Heart left ventricle (tissue), 13 donors: ENCODE measurements around the gene DNMT3B.

Experiments
- CTCF ChIP-seq, 12 donors: fragments of 200-600 bp; sonication (generic) in 4 of 12; IDR thresholded peaks; one replicate each; pipeline versions ENCODE4 v1.5.0 to v1.8.0; 2018 to 2022; ENCODE audit warnings: antibody characterized with exemption in 12 of 12, mild to moderate bottlenecking in 5 of 12
- POLR2A ChIP-seq, 2 donors: fragments of 450-650 bp; IDR thresholded peaks; one replicate each; pipeline ENCODE4 v1.6.1; 2017; ENCODE audit warnings: antibody characterized with exemption in 2 of 2, mild to moderate bottlenecking in 2 of 2, moderate library complexity in 2 of 2
- donor health status: ischemic (EF 13 %, LVEDD 7.1; RV severe dilation, severe dysfunction).
- donor health status: DM: no; HTN: yes; CAD: no.
- donor health status: DM: no; HTN: no; CAD: no.
- donor health status: ischemic (EF 25% LVEDD 6.9; RV normal size, moderate dysfunction).
- donor health status: ischemic (EF 25% LVEDD 5.7; RV mildly dilated, moderate dysfunction).
- donor health status: ischemic (EF 35%, LVEDD 5.7; RV mildly dilated, moderate dysfunction).
- donor health status: nonischemic (EF 11% LVEDD 7.7; RV severe dilation, severe dysfunction).
- donor health status: DM: yes; HTN: yes; CAD: no.
- donor health status: PGD.
- donor health status: ischemic (EF 29% LVEDD 5.4; RV normal size, mild dysfunction).
- donor health status: nonischemic (EF 23%, LVEDD 6.1; RV moderate dilation, normal function).

- TF ChIP-seq POLR2A (IDR thresholded peaks at IDR 0.05) (no peak), CTCF (IDR thresholded peaks at IDR 0.05) (no peak)
Measured at GRCh38 chr20:32796981-32797451, 34.8 kb downstream of the DNMT3B start.
